G401 (cell line): Measurements from ENCODE around the gene CCDC146. TPM values are rescaled to one million over a fixed set of nuclear protein-coding genes. Genes with fewer than 3 reads are reported as not detected.

Source experiments
- DNase-seq: peaks from one replicate; pipeline ENCODE4 v3.0.0-alpha.2; 2015; ENCODE audit warnings: low spot score
- in situ Hi-C: cut with HindIII; loops from 2 replicates; pipeline ENCODE4 v1.10.0; 2016; ENCODE audit warnings: low sequenced_read_pairs, mixed read lengths
- total RNA-seq: library from RNA; depleted of rRNA; stranded (reverse); fragments of >200 nt; shearing (Covaris generic); gene quantifications from 2 replicates; pipeline ENCODE4 v1.2.3, GENCODE V29; 2014; rRNA removed

The CCDC146 gene
- total RNA-seq, 1 experiment from 2014 or later = 0.61 TPM

DNA sequence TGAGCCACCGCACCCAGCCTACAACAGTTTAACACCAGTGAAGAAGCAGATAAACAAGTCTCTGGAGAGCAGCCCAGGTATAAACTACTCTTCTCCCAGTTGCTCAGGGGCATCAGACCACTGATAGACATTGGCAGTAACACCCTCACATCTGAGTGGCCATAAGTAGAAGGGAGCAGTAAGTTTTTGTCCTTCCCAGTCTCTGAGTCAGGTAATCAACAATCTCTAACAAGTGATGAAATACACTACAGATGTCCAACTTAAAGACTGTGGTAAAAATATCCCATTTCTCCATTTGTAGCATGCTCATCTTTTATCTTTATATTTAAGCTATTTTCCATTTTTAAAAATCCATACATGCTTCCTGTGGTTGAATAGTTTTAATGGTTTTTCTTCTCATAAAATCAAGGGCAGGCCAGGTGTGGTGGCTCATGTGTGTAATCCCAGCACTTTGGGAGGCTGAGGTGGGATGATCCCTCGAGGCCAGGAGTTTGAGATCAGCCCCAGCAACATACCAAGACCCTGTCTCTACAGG lies 215.1 kb downstream of the CCDC146 start:
- in situ Hi-C loops = no loop called here
- no peak for DNase-seq

DNA sequence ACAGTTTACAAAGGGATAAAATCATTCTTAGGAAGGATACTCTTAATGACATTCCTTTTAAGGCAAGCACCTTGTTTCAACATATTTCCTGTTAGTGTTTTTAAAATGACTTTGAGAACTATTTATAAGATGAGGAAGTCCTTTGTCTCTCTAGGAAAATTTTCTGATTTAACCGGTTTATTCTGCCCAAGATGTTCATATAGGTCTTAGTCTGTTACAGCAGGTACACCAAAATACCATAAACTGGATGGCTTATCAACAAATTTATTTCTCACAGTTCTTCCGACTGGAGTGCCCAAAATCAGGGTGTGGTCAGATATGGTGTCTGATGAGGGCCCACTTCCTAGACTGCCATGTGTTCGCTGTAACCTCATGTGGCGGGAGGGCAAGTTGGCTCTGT lies 215.8 kb downstream of the CCDC146 start:
- in situ Hi-C loops = no loop called here
- no peak for DNase-seq

DNA sequence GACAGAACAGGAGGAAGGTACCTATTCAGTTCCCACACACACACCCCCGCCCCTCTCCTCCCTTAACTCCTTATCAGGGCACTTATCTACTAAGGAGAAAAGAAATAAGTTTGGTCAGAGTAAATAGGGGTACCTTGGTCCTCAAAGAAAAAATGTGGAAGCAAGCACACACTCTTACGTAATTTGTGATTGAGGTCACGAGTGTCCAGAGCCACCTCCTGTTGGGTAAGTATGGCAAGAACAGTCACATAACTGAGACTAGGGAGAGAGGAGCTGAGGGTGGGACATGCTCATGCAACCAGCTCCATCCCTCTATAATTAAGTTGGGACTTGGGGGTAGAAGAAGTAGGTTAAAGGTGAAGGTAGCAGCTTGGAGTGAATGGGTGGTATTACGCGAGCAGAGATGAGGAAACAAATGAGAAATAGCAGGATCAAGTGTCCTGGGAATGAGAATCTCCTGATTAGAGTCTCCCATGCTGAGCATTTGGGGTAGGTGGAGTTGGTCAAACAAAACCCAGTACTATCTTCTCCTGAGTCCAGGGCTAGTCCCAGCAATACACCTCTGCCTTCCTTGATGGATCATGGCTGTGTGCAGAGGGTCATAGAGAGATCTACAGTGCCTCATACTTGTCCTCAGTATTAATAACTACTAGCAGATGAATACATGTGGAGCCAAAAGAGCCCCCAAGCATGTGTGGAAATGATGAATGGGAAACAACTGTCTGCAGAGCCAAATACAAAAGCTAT lies 216.6 kb downstream of the CCDC146 start:
- in situ Hi-C loops = no loop called here
- no peak for DNase-seq

GRCh38 chr7:77339726-77340125 lies 217.3 kb downstream of the CCDC146 start:
- in situ Hi-C loops = no loop called here
- no peak for DNase-seq

Other genes with a start within 250 kb of the CCDC146 start
- gene SPDYE17, start 90.3 kb upstream of the CCDC146 start, total RNA-seq = not detected in 2 replicates
- gene SPDYE18, start 60.1 kb upstream of the CCDC146 start, total RNA-seq = not detected in 2 replicates
- gene FGL2, start 77.2 kb downstream of the CCDC146 start, total RNA-seq = not detected in 2 replicates